OCI-LY1 (cell line): ENCODE results near the gene ADH1A.

Experiments used
- H2AFZ ChIP-seq: fragments of 200-600 bp; sonication (generic), shearing (Covaris generic); 2 replicates; pipeline ENCODE4 v1.6.0; 2014; ENCODE audit warnings: antibody characterized with exemption, mild to moderate bottlenecking, low read length
- H3F3A ChIP-seq: fragments of 200-600 bp; sonication (generic), shearing (Covaris generic); 2 replicates; pipeline ENCODE4 v1.6.0; 2014; ENCODE audit warnings: mild to moderate bottlenecking, antibody characterized with exemption, low read length, moderate library complexity; ENCODE audit not compliant: insufficient read depth
- H3K27ac ChIP-seq: fragments of 200-600 bp; sonication (generic); 2 replicates; pipeline ENCODE4 v1.5.1; 2014; ENCODE audit warnings: low read length, mixed run types, mild to moderate bottlenecking, low read depth; ENCODE audit not compliant: poor library complexity, severe bottlenecking
- H3K27me3 ChIP-seq: fragments of 200-600 bp; sonication (generic); 2 replicates; pipeline ENCODE4 v1.6.0; 2014; ENCODE audit warnings: antibody characterized with exemption, mild to moderate bottlenecking, low read length, moderate library complexity; ENCODE audit not compliant: insufficient read depth
- H3K36me3 ChIP-seq: fragments of 200-600 bp; sonication (generic); 2 replicates; pipeline ENCODE4 v1.6.1; 2014; ENCODE audit warnings: mild to moderate bottlenecking, antibody characterized with exemption, low read length, moderate library complexity, mixed read lengths; ENCODE audit not compliant: insufficient read depth
- H3K4me1 ChIP-seq: fragments of 200-600 bp; sonication (generic); 2 replicates; pipeline ENCODE4 v1.5.1; 2014; ENCODE audit warnings: mild to moderate bottlenecking, low read length, moderate library complexity; ENCODE audit not compliant: insufficient read depth, severe bottlenecking
- H3K4me2 ChIP-seq: fragments of 200-600 bp; sonication (generic), shearing (Covaris generic); 2 replicates; pipeline ENCODE4 v1.6.1; 2014; ENCODE audit warnings: low read length
- H3K4me3 ChIP-seq: fragments of 200-600 bp; sonication (generic); 2 replicates; pipeline ENCODE4 v1.5.1; 2014; ENCODE audit warnings: low read length, low read depth, mild to moderate bottlenecking, mixed read lengths; ENCODE audit not compliant: poor library complexity, severe bottlenecking
- H3K79me2 ChIP-seq: fragments of 200-600 bp; shearing (Covaris generic); 2 replicates; pipeline ENCODE4 v1.6.1; 2016; ENCODE audit warnings: mixed run types, low read length, mixed read lengths; ENCODE audit not compliant: insufficient read depth
- H3K9ac ChIP-seq: fragments of 200-600 bp; sonication (generic), shearing (Covaris generic); 2 replicates; pipeline ENCODE4 v1.6.1; 2014; ENCODE audit warnings: mild to moderate bottlenecking, low read length, mixed read lengths
- H3K9me2 ChIP-seq: fragments of 200-600 bp; sonication (generic), shearing (Covaris generic); 2 replicates; pipeline ENCODE4 v1.6.1; 2014; ENCODE audit warnings: low read depth, mild to moderate bottlenecking, low read length, mixed read lengths
- H3K9me3 ChIP-seq: fragments of 200-600 bp; shearing (Covaris generic); 2 replicates; pipeline ENCODE4 v1.6.1; 2014; ENCODE audit warnings: low read length, mixed read lengths
- H4K20me1 ChIP-seq: fragments of 200-600 bp; sonication (generic), shearing (Covaris generic); 2 replicates; pipeline ENCODE4 v1.6.0; 2016; ENCODE audit warnings: mild to moderate bottlenecking, low read length; ENCODE audit not compliant: insufficient read depth
- EZH2 ChIP-seq: fragments of 200-600 bp; sonication (generic), shearing (Covaris generic); IDR thresholded peaks from 2 replicates; pipeline ENCODE4 v1.8.0; 2017; ENCODE audit warnings: borderline replicate concordance, mixed run types, mild to moderate bottlenecking, antibody characterized with exemption, low read length, moderate library complexity, mixed read lengths
- TF ChIP-seq, protein P1 (sequence below): fragments of 200-600 bp; sonication (generic), shearing (Covaris generic); IDR thresholded peaks from 2 replicates; pipeline ENCODE4 v1.5.1; 2017; ENCODE audit warnings: mild to moderate bottlenecking, antibody characterized with exemption, low read length, moderate library complexity, mixed read lengths

The ADH1A gene

DNA sequence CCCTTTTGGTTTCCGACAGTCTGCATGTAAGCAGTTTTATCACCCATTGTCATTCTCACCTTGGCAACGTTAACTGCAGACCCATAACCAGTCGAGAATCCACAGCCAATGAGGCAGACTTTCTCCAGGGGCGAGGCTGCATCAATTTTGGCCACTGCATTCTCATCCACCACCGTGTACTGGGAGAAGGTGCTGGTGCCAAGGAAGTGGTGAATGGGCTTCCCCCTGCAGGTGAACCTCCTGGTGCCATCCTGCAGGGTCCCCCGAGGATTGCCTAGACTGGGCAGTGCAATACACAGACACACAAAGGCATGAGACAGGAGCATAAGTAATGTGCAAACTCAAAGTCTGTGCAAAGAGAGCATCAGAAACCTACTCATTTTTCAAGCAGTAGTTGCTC lies 25.1 kb upstream of the ADH1A start:
- TF ChIP-seq EZH2 = no peak
- TF ChIP-seq, protein P1, sequence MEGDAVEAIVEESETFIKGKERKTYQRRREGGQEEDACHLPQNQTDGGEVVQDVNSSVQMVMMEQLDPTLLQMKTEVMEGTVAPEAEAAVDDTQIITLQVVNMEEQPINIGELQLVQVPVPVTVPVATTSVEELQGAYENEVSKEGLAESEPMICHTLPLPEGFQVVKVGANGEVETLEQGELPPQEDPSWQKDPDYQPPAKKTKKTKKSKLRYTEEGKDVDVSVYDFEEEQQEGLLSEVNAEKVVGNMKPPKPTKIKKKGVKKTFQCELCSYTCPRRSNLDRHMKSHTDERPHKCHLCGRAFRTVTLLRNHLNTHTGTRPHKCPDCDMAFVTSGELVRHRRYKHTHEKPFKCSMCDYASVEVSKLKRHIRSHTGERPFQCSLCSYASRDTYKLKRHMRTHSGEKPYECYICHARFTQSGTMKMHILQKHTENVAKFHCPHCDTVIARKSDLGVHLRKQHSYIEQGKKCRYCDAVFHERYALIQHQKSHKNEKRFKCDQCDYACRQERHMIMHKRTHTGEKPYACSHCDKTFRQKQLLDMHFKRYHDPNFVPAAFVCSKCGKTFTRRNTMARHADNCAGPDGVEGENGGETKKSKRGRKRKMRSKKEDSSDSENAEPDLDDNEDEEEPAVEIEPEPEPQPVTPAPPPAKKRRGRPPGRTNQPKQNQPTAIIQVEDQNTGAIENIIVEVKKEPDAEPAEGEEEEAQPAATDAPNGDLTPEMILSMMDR = no peak
- Histone ChIP-seq H4K20me1 (no peaks in the 10 kb centered on the region), H3F3A (no peaks in the 10 kb centered on the region), H3K79me2 (no peaks in the 10 kb centered on the region), H3K4me2 (no peak overlapping the region), H2AFZ (no peak overlapping the region), H3K27ac (no peak overlapping the region), H3K36me3 (no peaks in the 10 kb centered on the region), H3K4me1 (no peaks in the 10 kb centered on the region), H3K27me3 (no peaks in the 10 kb centered on the region), H3K9ac (no peak overlapping the region), H3K9me3 (no peaks in the 10 kb centered on the region), H3K9me2 (no peaks in the 10 kb centered on the region), H3K4me3 (no peak overlapping the region)

- TF ChIP-seq EZH2 = no peak
- TF ChIP-seq, protein P1 = no peak
These were observed 23.4 kb upstream of the ADH1A start for GRCh38 chr4:99314211-99314610.

GRCh38 chr4:99310389-99310788 lies 19.6 kb upstream of the ADH1A start:
- H3K4me3 ChIP-seq = no peak overlapping the region
- no peaks in the 10 kb centered on the region for H3K9me3 ChIP-seq
- no peaks in the 10 kb centered on the region for H3K4me1 ChIP-seq
- no peaks in the 10 kb centered on the region for H3K9me2 ChIP-seq
- no peak overlapping the region for H3K27ac ChIP-seq
- H3K9ac ChIP-seq = no peak overlapping the region
- TF ChIP-seq, protein P1 = no peak
- no peak for TF ChIP-seq EZH2
- H3F3A ChIP-seq = no peaks in the 10 kb centered on the region
- H4K20me1 ChIP-seq = no peaks in the 10 kb centered on the region
- no peaks in the 10 kb centered on the region for H3K36me3 ChIP-seq
- H3K4me2 ChIP-seq = no peak overlapping the region
- no peak overlapping the region for H2AFZ ChIP-seq
- H3K79me2 ChIP-seq = no peaks in the 10 kb centered on the region
- H3K27me3 ChIP-seq = no peaks in the 10 kb centered on the region

More at GRCh38 chr4:99314211-99314610, 23.4 kb upstream of the ADH1A start:
- H2AFZ ChIP-seq = no peak overlapping the region
- no peak overlapping the region for H3K9ac ChIP-seq
- no peaks in the 10 kb centered on the region for H3K27me3 ChIP-seq
- H4K20me1 ChIP-seq = no peaks in the 10 kb centered on the region
- H3K4me3 ChIP-seq = no peak overlapping the region
- no peak overlapping the region for H3K27ac ChIP-seq
- no peaks in the 10 kb centered on the region for H3K4me1 ChIP-seq
- no peaks in the 10 kb centered on the region for H3K9me2 ChIP-seq
- no peaks in the 10 kb centered on the region for H3K36me3 ChIP-seq
- H3F3A ChIP-seq = no peaks in the 10 kb centered on the region
- H3K79me2 ChIP-seq = no peaks in the 10 kb centered on the region
- no peak overlapping the region for H3K4me2 ChIP-seq
- no peaks in the 10 kb centered on the region for H3K9me3 ChIP-seq
